ENCODE measurements around the gene TRIM27.

- peak in 4 of 7 experiments; percentile 34 to 52 (median 44) for TF ChIP-seq CTCF (IDR thresholded peaks at IDR 0.05)
- TF ChIP-seq POLR2A (IDR thresholded peaks at IDR 0.05), result peak in 2 of 3 donors; percentile 10 to 22
These were observed 27.0 kb downstream of the TRIM27 start for GRCh38 chr6:28896505-28897368.
